Omental fat pad (tissue), 4 donors: ENCODE results near the gene ABCA12. TPM values are rescaled to one million over a fixed set of nuclear protein-coding genes. Genes with fewer than 3 reads are reported as not detected.

Experiments used
- ATAC-seq: fragments of 150-250 bp; one replicate; pipeline ENCODE4 v1.9.1; 2016; ENCODE audit warnings: mild to moderate bottlenecking, moderate library complexity; ENCODE audit not compliant: low FRiP score
- DNase-seq: peaks from one replicate; pipeline ENCODE4 v3.0.0-alpha.2; 2019; ENCODE audit warnings: low spot score
- CTCF ChIP-seq, 3 donors: fragments of 450-650 bp; IDR thresholded peaks; one replicate each; pipeline ENCODE4 v1.5.1; 2016 to 2017; ENCODE audit warnings: antibody characterized with exemption in 3 of 3, mild to moderate bottlenecking in 3 of 3, moderate library complexity in 2 of 3
- total RNA-seq, 4 donors: library from RNA; depleted of rRNA; stranded (reverse); fragments of >200 nt; gene quantifications; one replicate each; pipeline ENCODE4 v1.1.0, GENCODE V29; 2016

The ABCA12 gene
- total RNA-seq, 4 donors from 2014 or later: not detected

- no peak for TF ChIP-seq CTCF (IDR thresholded peaks at IDR 0.05)
These were observed 242.2 kb downstream of the ABCA12 start for GRCh38 chr2:214896274-214896673.

GRCh38 chr2:214895469-214895868, 243.0 kb downstream of the ABCA12 start:
- DNase-seq (no peak), ATAC-seq (no peak)
- no peak for TF ChIP-seq CTCF (IDR thresholded peaks at IDR 0.05)

More at GRCh38 chr2:214896274-214896673, 242.2 kb downstream of the ABCA12 start:
- DNase-seq (no peak), ATAC-seq (no peak)

GRCh38 chr2:214889301-214889700, 249.1 kb downstream of the ABCA12 start:
- no peak for DNase-seq
- no peak for ATAC-seq
- no peak for TF ChIP-seq CTCF (IDR thresholded peaks at IDR 0.05)

- no peak for TF ChIP-seq CTCF (IDR thresholded peaks at IDR 0.05)
- ATAC-seq (no peak), DNase-seq (no peak)
These were observed 256.7 kb downstream of the ABCA12 start for GRCh38 chr2:214881647-214882202.

Other genes starting within 250 kb of the ABCA12 start
- 10 to 100 TPM; 28.2 to 62.1 (median 35.9) TPM for gene ATIC, start 173.4 kb upstream of the ABCA12 start, total RNA-seq